Adrenal gland (tissue), 5 donors: ENCODE data around the gene OS9.

ENCODE experiments used
- POLR2A ChIP-seq, 2 donors: fragments of 450-650 bp; IDR thresholded peaks; one replicate each; pipeline ENCODE4 v1.6.1; 2017; ENCODE audit warnings: antibody characterized with exemption in 2 of 2, mild to moderate bottlenecking in 2 of 2, moderate library complexity in 1 of 2
- TF ChIP-seq, protein P1 (sequence below), 6 experiments: fragments of 450-650 bp in 4 of 6; fragments of 200-600 bp in 2 of 6; sonication (generic) in 1 of 6; IDR thresholded peaks; 1 replicate in 5 of 6; 2 replicates in 1 of 6; pipeline versions ENCODE4 v1.5.1 to v1.8.0; 2016 to 2021; ENCODE audit warnings: antibody characterized with exemption in 6 of 6, mild to moderate bottlenecking in 2 of 6, moderate library complexity in 1 of 6
- donor health status: DM: no; HTN: no; CAD: no.

- TF ChIP-seq POLR2A (IDR thresholded peaks at IDR 0.05) = no peak
- TF ChIP-seq, protein P1, sequence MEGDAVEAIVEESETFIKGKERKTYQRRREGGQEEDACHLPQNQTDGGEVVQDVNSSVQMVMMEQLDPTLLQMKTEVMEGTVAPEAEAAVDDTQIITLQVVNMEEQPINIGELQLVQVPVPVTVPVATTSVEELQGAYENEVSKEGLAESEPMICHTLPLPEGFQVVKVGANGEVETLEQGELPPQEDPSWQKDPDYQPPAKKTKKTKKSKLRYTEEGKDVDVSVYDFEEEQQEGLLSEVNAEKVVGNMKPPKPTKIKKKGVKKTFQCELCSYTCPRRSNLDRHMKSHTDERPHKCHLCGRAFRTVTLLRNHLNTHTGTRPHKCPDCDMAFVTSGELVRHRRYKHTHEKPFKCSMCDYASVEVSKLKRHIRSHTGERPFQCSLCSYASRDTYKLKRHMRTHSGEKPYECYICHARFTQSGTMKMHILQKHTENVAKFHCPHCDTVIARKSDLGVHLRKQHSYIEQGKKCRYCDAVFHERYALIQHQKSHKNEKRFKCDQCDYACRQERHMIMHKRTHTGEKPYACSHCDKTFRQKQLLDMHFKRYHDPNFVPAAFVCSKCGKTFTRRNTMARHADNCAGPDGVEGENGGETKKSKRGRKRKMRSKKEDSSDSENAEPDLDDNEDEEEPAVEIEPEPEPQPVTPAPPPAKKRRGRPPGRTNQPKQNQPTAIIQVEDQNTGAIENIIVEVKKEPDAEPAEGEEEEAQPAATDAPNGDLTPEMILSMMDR (IDR thresholded peaks at IDR 0.05) = no peak
Observed at GRCh38 chr12:57746025-57746424, 52.1 kb downstream of the OS9 start.
